Smooth muscle cell (in vitro differentiated cells): ENCODE data around the gene IGFLR1. TPM values are rescaled to one million over a fixed set of nuclear protein-coding genes. Genes with fewer than 3 reads are reported as not detected.
A peak's percentile ranks its signal among the peaks of the same experiment; 100 is the strongest.

ENCODE experiments used
- DNase-seq: peaks from one replicate; lab custom pipeline; 2025; ENCODE audit not compliant: unreplicated experiment; lab: John Stamatoyannopoulos, UW
- H2AFZ ChIP-seq: fragments of 200-600 bp; sonication (generic); 2 replicates; pipeline ENCODE4 v1.6.0; 2016; ENCODE audit warnings: antibody characterized with exemption, low read depth, mild to moderate bottlenecking
- H3F3A ChIP-seq: fragments of 200-600 bp; sonication (generic); 2 replicates; pipeline ENCODE4 v1.6.0; 2017; ENCODE audit warnings: antibody characterized with exemption, low read depth
- H3K27ac ChIP-seq: fragments of 200-600 bp; sonication (generic); 2 replicates; pipeline ENCODE4 v1.5.1; 2016; ENCODE audit warnings: low read depth, mild to moderate bottlenecking
- H3K27me3 ChIP-seq: fragments of 200-600 bp; sonication (generic); 2 replicates; pipeline ENCODE4 v1.6.1; 2016; ENCODE audit warnings: low read depth, mild to moderate bottlenecking
- H3K36me3 ChIP-seq: fragments of 200-600 bp; sonication (generic); 2 replicates; pipeline ENCODE4 v1.5.1; 2016; ENCODE audit warnings: low read depth
- H3K4me1 ChIP-seq: fragments of 200-600 bp; sonication (generic); 2 replicates; pipeline ENCODE4 v1.5.1; 2016; ENCODE audit warnings: low read depth
- H3K4me2 ChIP-seq: fragments of 200-600 bp; sonication (generic); 2 replicates; pipeline ENCODE4 v1.6.0; 2016; ENCODE audit warnings: mild to moderate bottlenecking
- H3K4me3 ChIP-seq: fragments of 200-600 bp; sonication (generic); 2 replicates; pipeline ENCODE4 v1.5.1; 2016; ENCODE audit warnings: mild to moderate bottlenecking
- H3K79me2 ChIP-seq: fragments of 200-600 bp; sonication (generic); 2 replicates; pipeline ENCODE4 v1.6.0; 2016; ENCODE audit warnings: low read depth, mild to moderate bottlenecking
- H3K9ac ChIP-seq: fragments of 200-600 bp; sonication (generic); 2 replicates; pipeline ENCODE4 v1.6.0; 2016; ENCODE audit warnings: low read depth
- H3K9me3 ChIP-seq: fragments of 200-600 bp; sonication (generic); replicated peaks from 2 replicates; pipeline ENCODE4 v1.5.1; 2016; ENCODE audit warnings: low read depth
- H4K20me1 ChIP-seq: fragments of 200-600 bp; sonication (generic); 2 replicates; pipeline ENCODE4 v1.6.0; 2016; ENCODE audit warnings: low read depth
- CTCF ChIP-seq: fragments of 200-600 bp; sonication (generic); IDR thresholded peaks from 2 replicates; pipeline ENCODE4 v1.5.1; 2017; ENCODE audit warnings: borderline replicate concordance, mild to moderate bottlenecking, antibody characterized with exemption; ENCODE audit not compliant: insufficient read depth, poor library complexity, severe bottlenecking
- WGBS: methylation state at CpG from one replicate; pipeline ENCODE4 v1.1.7; 2016; ENCODE audit warnings: low lambda C conversion rate; 5-methylcytosine and 5-hydroxymethylcytosine counted together
- polyA plus RNA-seq: library from polyadenylated mRNA; unstranded; fragments of >200 nt; fragmentation: Nextera tagmentation; extraction: Ambion mirVana; gene quantifications from 2 replicates; pipeline ENCODE4 v1.2.1, GENCODE V29; 2016
- total RNA-seq: library from RNA; depleted of rRNA; stranded (reverse); fragments of >200 nt; gene quantifications from 2 replicates; pipeline ENCODE4 v1.2.3, GENCODE V29; 2014

IGFLR1 gene
- total and polyA plus RNA-seq, 2 experiments from 2014 or later: 1.2 to 1.4 TPM

GRCh38 chr19:35715355-35715809, 26.9 kb downstream of the IGFLR1 start:
- Histone ChIP-seq H3K27me3 (no peaks in the 10 kb centered on the region), H2AFZ (no peak overlapping the region), H3K4me2 (peak overlapping the region; percentile 91), H3K9me3 (no peaks in the 10 kb centered on the region), H4K20me1 (peaks cover 20% of the 10 kb centered on the region), H3K36me3 (no peaks in the 10 kb centered on the region), H3K79me2 (peaks cover 22% of the 10 kb centered on the region), H3K27ac (no peak overlapping the region), H3F3A (no peaks in the 10 kb centered on the region), H3K4me3 (no peak overlapping the region), H3K4me1 (peaks cover 12% of the 10 kb centered on the region), H3K9ac (no peak overlapping the region)
- TF ChIP-seq CTCF: no peak
- DNase-seq: no peak
- 82% methylated on average over 7 of the region's 7 CpGs for WGBS

GRCh38 chr19:35714601-35715354, 27.5 kb downstream of the IGFLR1 start:
- Histone ChIP-seq H3K9ac (no peak overlapping the region), H3K4me1 (peaks cover 12% of the 10 kb centered on the region), H3K4me2 (no peak overlapping the region), H4K20me1 (peaks cover 15% of the 10 kb centered on the region), H3K36me3 (no peaks in the 10 kb centered on the region), H3K4me3 (no peak overlapping the region), H3K27ac (no peak overlapping the region), H3K9me3 (no peaks in the 10 kb centered on the region), H3K27me3 (no peaks in the 10 kb centered on the region), H2AFZ (no peak overlapping the region), H3F3A (no peaks in the 10 kb centered on the region), H3K79me2 (peaks cover 16% of the 10 kb centered on the region)
- WGBS: 83% methylated on average over 14 of the region's 14 CpGs
- TF ChIP-seq CTCF: no peak
- DNase-seq: no peak

GRCh38 chr19:35713904-35714495, 28.3 kb downstream of the IGFLR1 start:
- H2AFZ ChIP-seq: no peak overlapping the region
- H3K9ac ChIP-seq: no peak overlapping the region
- no peak overlapping the region for H3K4me2 ChIP-seq
- H3K27me3 ChIP-seq: no peaks in the 10 kb centered on the region
- no peak for TF ChIP-seq CTCF
- no peaks in the 10 kb centered on the region for H3K9me3 ChIP-seq
- H4K20me1 ChIP-seq: peaks cover 7% of the 10 kb centered on the region
- DNase-seq: no peak
- 91% methylated on average over 12 of the region's 12 CpGs for WGBS
- no peaks in the 10 kb centered on the region for H3F3A ChIP-seq
- H3K79me2 ChIP-seq: peaks cover 8% of the 10 kb centered on the region
- no peaks in the 10 kb centered on the region for H3K36me3 ChIP-seq
- no peak overlapping the region for H3K27ac ChIP-seq
- H3K4me1 ChIP-seq: peaks cover 10% of the 10 kb centered on the region
- H3K4me3 ChIP-seq: no peak overlapping the region

GRCh38 chr19:35713506-35713850, 28.8 kb downstream of the IGFLR1 start:
- no peaks in the 10 kb centered on the region for H3F3A ChIP-seq
- TF ChIP-seq CTCF: no peak
- 83% methylated on average over 2 of the region's 2 CpGs for WGBS
- no peaks in the 10 kb centered on the region for H3K9me3 ChIP-seq
- H3K4me1 ChIP-seq: peaks cover 6% of the 10 kb centered on the region
- H3K4me3 ChIP-seq: no peak overlapping the region
- H3K4me2 ChIP-seq: no peak overlapping the region
- H4K20me1 ChIP-seq: peaks cover 2% of the 10 kb centered on the region
- no peaks in the 10 kb centered on the region for H3K36me3 ChIP-seq
- no peak overlapping the region for H3K27ac ChIP-seq
- no peak overlapping the region for H2AFZ ChIP-seq
- no peak for DNase-seq
- H3K79me2 ChIP-seq: peaks cover 3% of the 10 kb centered on the region
- no peaks in the 10 kb centered on the region for H3K27me3 ChIP-seq
- no peak overlapping the region for H3K9ac ChIP-seq
